ENCODE data around the gene LCP1.

LCP1 gene

GRCh38 chr13:46158222-46158621 lies 23.8 kb downstream of the LCP1 start:
- no peak for DNase-seq

GRCh38 chr13:46154136-46154801 lies 27.7 kb downstream of the LCP1 start:
- DNase-seq = no peak

GRCh38 chr13:46152627-46153328 lies 29.2 kb downstream of the LCP1 start:
- DNase-seq = no peak

- DNase-seq = no peak
Measured at GRCh38 chr13:46150134-46150693, 31.8 kb downstream of the LCP1 start.

- DNase-seq = no peak
Measured at GRCh38 chr13:46149272-46150133, 32.5 kb downstream of the LCP1 start.

- no peak for DNase-seq
Measured at GRCh38 chr13:46146898-46147297, 35.1 kb downstream of the LCP1 start.

- no peak for DNase-seq
Measured at GRCh38 chr13:46145950-46146349, 36.0 kb downstream of the LCP1 start.

GRCh38 chr13:46145135-46145534 lies 36.8 kb downstream of the LCP1 start:
- no peak for DNase-seq

- no peak for DNase-seq
Measured at GRCh38 chr13:46143184-46143701, 38.7 kb downstream of the LCP1 start.

- DNase-seq = no peak
Measured at GRCh38 chr13:46142776-46143175, 39.2 kb downstream of the LCP1 start.

- no peak for DNase-seq
Measured at GRCh38 chr13:46140044-46140443, 41.9 kb downstream of the LCP1 start.

- DNase-seq = no peak
Measured at GRCh38 chr13:46137627-46138317, 44.2 kb downstream of the LCP1 start.

- DNase-seq = no peak
Measured at GRCh38 chr13:46136688-46137087, 45.3 kb downstream of the LCP1 start.

GRCh38 chr13:46134961-46135522 lies 46.9 kb downstream of the LCP1 start:
- no peak for DNase-seq

GRCh38 chr13:46134494-46134893 lies 47.5 kb downstream of the LCP1 start:
- no peak for DNase-seq

GRCh38 chr13:46132109-46132508 lies 49.9 kb downstream of the LCP1 start:
- DNase-seq = no peak

GRCh38 chr13:46131705-46132104 lies 50.3 kb downstream of the LCP1 start:
- DNase-seq = no peak

GRCh38 chr13:46129955-46130618 lies 51.9 kb downstream of the LCP1 start:
- no peak for DNase-seq

GRCh38 chr13:46129124-46129523 lies 52.9 kb downstream of the LCP1 start:
- DNase-seq = no peak

GRCh38 chr13:46127358-46128023 lies 54.5 kb downstream of the LCP1 start:
- DNase-seq = no peak
